H9 (cell line): ENCODE results near the gene LYZL4. TPM values are rescaled to one million over a fixed set of nuclear protein-coding genes. Genes with fewer than 3 reads are reported as not detected.

Source experiments
- DNase-seq: peaks from one replicate; pipeline ENCODE4 v3.0.0-alpha.2; 2017
- H2AFZ ChIP-seq: one replicate; pipeline ENCODE4 v1.6.1; 2013; ENCODE audit warnings: mild to moderate bottlenecking, low read length, control low read depth, moderate library complexity
- H2AK5ac ChIP-seq: 2 replicates; pipeline ENCODE4 v1.6.1; 2013; ENCODE audit warnings: low read length, control low read depth, mixed read lengths; ENCODE audit not compliant: insufficient read length
- H2BK120ac ChIP-seq: one replicate; pipeline ENCODE4 v1.6.1; 2013; ENCODE audit warnings: low read depth, mild to moderate bottlenecking, low read length, control low read depth, inconsistent platforms; ENCODE audit not compliant: poor library complexity, severe bottlenecking
- H2BK12ac ChIP-seq: 2 replicates; pipeline ENCODE4 v1.6.1; 2013; ENCODE audit warnings: low read length, control low read depth, mixed read lengths, low read depth; ENCODE audit not compliant: insufficient read length
- H2BK15ac ChIP-seq: 2 replicates; pipeline ENCODE4 v1.6.1; 2013; ENCODE audit warnings: low read depth, low read length, control low read depth
- H2BK20ac ChIP-seq: one replicate; pipeline ENCODE4 v1.6.1; 2013; ENCODE audit warnings: low read depth, mild to moderate bottlenecking, low read length, control low read depth, inconsistent platforms; ENCODE audit not compliant: poor library complexity, severe bottlenecking
- H2BK5ac ChIP-seq: 2 replicates; pipeline ENCODE4 v1.6.1; 2013; ENCODE audit warnings: low read length, control low read depth, mixed read lengths; ENCODE audit not compliant: insufficient read length
- H3K14ac ChIP-seq: 2 replicates; pipeline ENCODE4 v1.6.1; 2013; ENCODE audit warnings: low read length, control low read depth; ENCODE audit not compliant: insufficient read depth
- H3K18ac ChIP-seq: 2 replicates; pipeline ENCODE4 v1.6.1; 2013; ENCODE audit warnings: low read depth, mild to moderate bottlenecking, mixed read lengths, low read length, control low read depth; ENCODE audit not compliant: insufficient read length
- H3K23ac ChIP-seq: 2 replicates; pipeline ENCODE4 v1.6.1; 2013; ENCODE audit warnings: low read length, control low read depth, mixed read lengths, low read depth; ENCODE audit not compliant: insufficient read length
- H3K23me2 ChIP-seq: 2 replicates; pipeline ENCODE4 v1.6.1; 2013; ENCODE audit warnings: low read depth, mild to moderate bottlenecking, mixed read lengths, low read length, control low read depth; ENCODE audit not compliant: insufficient read length, poor library complexity, severe bottlenecking
- H3K27ac ChIP-seq: 2 replicates; pipeline ENCODE4 v1.5.1; 2013; ENCODE audit warnings: low read length, control low read depth, mixed read lengths, low read depth; ENCODE audit not compliant: insufficient read length
- H3K27me3 ChIP-seq: 2 replicates; pipeline ENCODE4 v1.6.1; 2013; ENCODE audit warnings: low read length, control low read depth, inconsistent platforms; ENCODE audit not compliant: insufficient read depth
- H3K4ac ChIP-seq: 2 replicates; pipeline ENCODE4 v1.6.1; 2013; ENCODE audit warnings: low read depth, mild to moderate bottlenecking, control low read depth, inconsistent platforms, low read length, moderate library complexity
- H3K4me1 ChIP-seq: 2 replicates; pipeline ENCODE4 v1.6.1; 2013; ENCODE audit warnings: low read length, control low read depth, inconsistent platforms; ENCODE audit not compliant: insufficient read depth
- H3K4me2 ChIP-seq: 2 replicates; pipeline ENCODE4 v1.6.1; 2013; ENCODE audit warnings: low read length, control low read depth, mixed read lengths; ENCODE audit not compliant: insufficient read length, insufficient read depth
- H3K56ac ChIP-seq: 2 replicates; pipeline ENCODE4 v1.6.1; 2013; ENCODE audit warnings: low read depth, mild to moderate bottlenecking, mixed read lengths, low read length, control low read depth; ENCODE audit not compliant: insufficient read length
- H3K79me1 ChIP-seq: 2 replicates; pipeline ENCODE4 v1.6.1; 2013; ENCODE audit warnings: low read depth, mild to moderate bottlenecking, moderate library complexity, low read length, control low read depth, inconsistent platforms; ENCODE audit not compliant: insufficient read depth, poor library complexity, severe bottlenecking
- H3K79me2 ChIP-seq: 2 replicates; pipeline ENCODE4 v1.6.1; 2013; ENCODE audit warnings: low read length, control low read depth, inconsistent platforms; ENCODE audit not compliant: insufficient read depth
- H3K9ac ChIP-seq: 2 replicates; pipeline ENCODE4 v1.6.1; 2013; ENCODE audit warnings: low read length, control low read depth, mixed read lengths; ENCODE audit not compliant: insufficient read length; ENCODE audit errors: extremely low read depth
- H3K9me3 ChIP-seq: one replicate; pipeline ENCODE4 v1.6.1; 2013; ENCODE audit warnings: low read depth, low read length, inconsistent platforms; ENCODE audit not compliant: control insufficient read depth
- H3T11ph ChIP-seq: one replicate; pipeline ENCODE4 v1.6.1; 2013; ENCODE audit warnings: mild to moderate bottlenecking, low read length, control low read depth, inconsistent platforms
- H4K20me1 ChIP-seq: one replicate; pipeline ENCODE4 v1.6.1; 2013; ENCODE audit not compliant: control insufficient read depth, insufficient read length, insufficient read depth
- H4K5ac ChIP-seq: 2 replicates; pipeline ENCODE4 v1.6.1; 2013; ENCODE audit warnings: low read depth, mild to moderate bottlenecking, mixed read lengths, low read length, control low read depth; ENCODE audit not compliant: insufficient read length
- H4K8ac ChIP-seq: replicated peaks from 2 replicates; pipeline ENCODE4 v1.6.1; 2013; ENCODE audit warnings: low read length, control low read depth, mixed read lengths, low read depth; ENCODE audit not compliant: insufficient read length
- H4K91ac ChIP-seq: 2 replicates; pipeline ENCODE4 v1.6.1; 2013; ENCODE audit warnings: low read depth, mild to moderate bottlenecking, moderate library complexity, mixed read lengths, low read length, control low read depth; ENCODE audit not compliant: insufficient read length
- H3K27ac Mint-ChIP-seq, 3 experiments: 2 replicates in 2 of 3; 3 replicates in 1 of 3; pipeline ENCODE4 v1.8.0; 2020 to 2021; ENCODE audit warnings: mixed read lengths in 3 of 3, mild to moderate bottlenecking in 1 of 3, moderate library complexity in 1 of 3
- H3K27me3 Mint-ChIP-seq: 2 replicates; pipeline ENCODE4 v1.8.0; 2021; ENCODE audit warnings: low read depth, mild to moderate bottlenecking, moderate library complexity, mixed read lengths
- H3K36me3 Mint-ChIP-seq, 3 experiments: 2 replicates in 2 of 3; 3 replicates in 1 of 3; pipeline ENCODE4 v1.8.0; 2020 to 2021; ENCODE audit warnings: low read depth in 3 of 3, mixed read lengths in 3 of 3; ENCODE audit not compliant: insufficient read depth in 1 of 3
- H3K4me1 Mint-ChIP-seq, 2 experiments: 2 replicates each; pipeline ENCODE4 v1.8.0; 2020; ENCODE audit warnings: mixed read lengths in 2 of 2
- H3K4me3 Mint-ChIP-seq, 2 experiments: 2 replicates in 1 of 2; 3 replicates in 1 of 2; pipeline ENCODE4 v1.8.0; 2020 to 2021; ENCODE audit warnings: mild to moderate bottlenecking in 2 of 2, mixed read lengths in 2 of 2, moderate library complexity in 1 of 2
- H3K9me3 Mint-ChIP-seq, 2 experiments: 2 replicates in 1 of 2; 3 replicates in 1 of 2; pipeline ENCODE4 v1.8.0; 2020; ENCODE audit warnings: mild to moderate bottlenecking in 2 of 2, mixed read lengths in 2 of 2, moderate library complexity in 1 of 2
- total RNA-seq: library from RNA; stranded (reverse); gene quantifications from 2 replicates; pipeline ENCODE4 v1.2.1, GENCODE V29; 2021
- TF ChIP-seq, protein P1 (sequence below): fragments of 200-600 bp; sonication (generic); conservative IDR thresholded peaks from 3 replicates; pipeline ENCODE4 v1.8.0; 2021; ENCODE audit warnings: antibody characterized with exemption, mild to moderate bottlenecking

LYZL4 gene
- total RNA-seq, 1 experiment from 2014 or later: not detected

DNA sequence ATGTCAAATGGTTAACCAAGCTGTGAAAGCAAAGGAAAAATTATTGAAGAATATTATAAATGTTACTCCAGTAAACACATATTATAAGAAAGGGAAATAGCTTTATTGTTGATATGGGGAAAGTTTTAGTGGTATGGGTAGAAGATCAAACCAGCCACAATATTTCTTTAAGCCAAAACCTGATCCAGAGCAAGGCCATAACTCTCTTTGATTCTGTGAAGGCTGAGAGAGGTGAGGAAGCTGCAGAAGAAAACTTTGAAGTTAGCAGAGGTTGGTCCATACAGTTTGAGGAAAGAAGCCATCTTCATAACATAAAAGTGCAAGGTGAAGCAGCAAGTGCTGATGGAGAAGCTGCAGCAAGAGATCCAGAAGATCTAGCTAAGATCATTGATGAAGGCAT, 54.8 kb downstream of the LYZL4 start:
- Histone ChIP-seq H3K14ac (no peak overlapping the region), H3K23me2 (no peaks in the 10 kb centered on the region)
- no peak overlapping the region for H3K27ac Mint-ChIP-seq

More for the DNA sequence above, 54.8 kb downstream of the LYZL4 start:
- no peak for DNase-seq
- H2BK15ac ChIP-seq: no peak overlapping the region
- peaks cover 8% of the 10 kb centered on the region for H3K27me3 Mint-ChIP-seq
- peaks cover 3 to 5% of the 10 kb centered on the region in 2 experiments; a peak in 3 of 5 replicates for H3K9me3 Mint-ChIP-seq
- H3K79me2 ChIP-seq: no peaks in the 10 kb centered on the region
- H3K27ac ChIP-seq: no peak overlapping the region
- H4K20me1 ChIP-seq: no peaks in the 10 kb centered on the region
- H3K4me3 Mint-ChIP-seq: no peak overlapping the region
- H2AFZ ChIP-seq: no peak overlapping the region
- no peak overlapping the region for H3K4me2 ChIP-seq
- no peak overlapping the region for H3K56ac ChIP-seq
- H2BK5ac ChIP-seq: no peak overlapping the region
- no peak overlapping the region for H3K23ac ChIP-seq
- H3K9ac ChIP-seq: no peak overlapping the region
- H2AK5ac ChIP-seq: no peak overlapping the region
- no peaks in the 10 kb centered on the region for H3K4me1 ChIP-seq
- no peaks in the 10 kb centered on the region for H3K27me3 ChIP-seq
- H2BK20ac ChIP-seq: no peak overlapping the region
- H3K79me1 ChIP-seq: no peaks in the 10 kb centered on the region
- H4K8ac ChIP-seq: no peak overlapping the region
- no peak overlapping the region for H3T11ph ChIP-seq
- H2BK12ac ChIP-seq: no peak overlapping the region
- no peak overlapping the region for H3K18ac ChIP-seq
- H3K4me1 Mint-ChIP-seq: peaks cover 7 to 9% of the 10 kb centered on the region in 2 experiments
- TF ChIP-seq, protein P1, sequence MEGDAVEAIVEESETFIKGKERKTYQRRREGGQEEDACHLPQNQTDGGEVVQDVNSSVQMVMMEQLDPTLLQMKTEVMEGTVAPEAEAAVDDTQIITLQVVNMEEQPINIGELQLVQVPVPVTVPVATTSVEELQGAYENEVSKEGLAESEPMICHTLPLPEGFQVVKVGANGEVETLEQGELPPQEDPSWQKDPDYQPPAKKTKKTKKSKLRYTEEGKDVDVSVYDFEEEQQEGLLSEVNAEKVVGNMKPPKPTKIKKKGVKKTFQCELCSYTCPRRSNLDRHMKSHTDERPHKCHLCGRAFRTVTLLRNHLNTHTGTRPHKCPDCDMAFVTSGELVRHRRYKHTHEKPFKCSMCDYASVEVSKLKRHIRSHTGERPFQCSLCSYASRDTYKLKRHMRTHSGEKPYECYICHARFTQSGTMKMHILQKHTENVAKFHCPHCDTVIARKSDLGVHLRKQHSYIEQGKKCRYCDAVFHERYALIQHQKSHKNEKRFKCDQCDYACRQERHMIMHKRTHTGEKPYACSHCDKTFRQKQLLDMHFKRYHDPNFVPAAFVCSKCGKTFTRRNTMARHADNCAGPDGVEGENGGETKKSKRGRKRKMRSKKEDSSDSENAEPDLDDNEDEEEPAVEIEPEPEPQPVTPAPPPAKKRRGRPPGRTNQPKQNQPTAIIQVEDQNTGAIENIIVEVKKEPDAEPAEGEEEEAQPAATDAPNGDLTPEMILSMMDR: no peak
- H4K5ac ChIP-seq: no peak overlapping the region
- H3K36me3 Mint-ChIP-seq: no peaks in the 10 kb centered on the region; a peak in 1 of 7 replicates
- no peak overlapping the region for H2BK120ac ChIP-seq
- no peaks in the 10 kb centered on the region for H3K9me3 ChIP-seq
- no peak overlapping the region for H3K4ac ChIP-seq
- H4K91ac ChIP-seq: no peak overlapping the region
